IMR-90 (cell line): Measurements from ENCODE around the gene GGNBP2. TPM values are rescaled to one million over a fixed set of nuclear protein-coding genes. Genes with fewer than 3 reads are reported as not detected.

Experiments used
- ATAC-seq: fragments of 200-7000 bp; cut with Tn5 transposase; 2 replicates; pipeline ENCODE4 v1.9.1; 2020; ENCODE audit warnings: low read depth, mild to moderate bottlenecking, moderate library complexity
- BruUV-seq: library from RNA; stranded (reverse); fragments of 400-500 nt; replicated peaks from 2 replicates; lab custom pipeline; 2021; lab: Mats Ljungman, UMichigan
- CTCF ChIA-PET: fragments of 300-600 bp; formaldehyde crosslinking; extraction: SDS; loops from one replicate; lab custom pipeline; 2021; ENCODE audit warnings: antibody characterized with exemption; lab: Yijun Ruan, JAX
- POLR2A ChIA-PET: fragments of 300-600 bp; sonication (Branson Sonifier 250); formaldehyde crosslinking; loops from one replicate; lab custom pipeline; 2022; ENCODE audit warnings: antibody characterized with exemption; ENCODE audit not compliant: unreplicated experiment; lab: Charles Lee
- DNase-seq: peaks from one replicate; pipeline ENCODE4 v3.0.0; 2013
- H2AFZ ChIP-seq: replicated peaks from 2 replicates; pipeline ENCODE3; 2013; ENCODE audit warnings: low read length, mild to moderate bottlenecking; ENCODE audit not compliant: poor library complexity
- H2AK5ac ChIP-seq: 2 replicates; pipeline ENCODE4 v1.6.1; 2013; ENCODE audit warnings: low read depth, low read length, inconsistent platforms
- H2AK9ac ChIP-seq: replicated peaks from 2 replicates; pipeline ENCODE3; 2013; ENCODE audit warnings: mild to moderate bottlenecking, low read depth, low read length, moderate library complexity; ENCODE audit not compliant: poor library complexity
- H2BK120ac ChIP-seq: 2 replicates; pipeline ENCODE4 v1.6.1; 2013; ENCODE audit warnings: low read depth, low read length, inconsistent platforms
- H2BK15ac ChIP-seq: 3 replicates; pipeline ENCODE4 v1.6.1; 2013; ENCODE audit warnings: low read depth, low read length, inconsistent platforms
- H2BK20ac ChIP-seq: 2 replicates; pipeline ENCODE4 v1.6.1; 2013; ENCODE audit warnings: low read depth, mild to moderate bottlenecking, inconsistent platforms, low read length, moderate library complexity
- H2BK5ac ChIP-seq: 2 replicates; pipeline ENCODE4 v1.6.1; 2013; ENCODE audit warnings: mild to moderate bottlenecking, low read depth, low read length, inconsistent platforms; ENCODE audit not compliant: poor library complexity, severe bottlenecking
- H3K14ac ChIP-seq: replicated peaks from 2 replicates; pipeline ENCODE4 v1.6.1; 2013; ENCODE audit warnings: low read depth, low read length, inconsistent platforms
- H3K18ac ChIP-seq: 2 replicates; pipeline ENCODE4 v1.6.1; 2013; ENCODE audit warnings: low read depth, low read length, control low read depth
- H3K23ac ChIP-seq: 2 replicates; pipeline ENCODE4 v1.6.1; 2013; ENCODE audit warnings: low read depth, low read length, inconsistent platforms
- H3K27ac ChIP-seq: 2 replicates; pipeline ENCODE4 v1.5.1; 2013; ENCODE audit warnings: mild to moderate bottlenecking, control low read depth, low read length; ENCODE audit not compliant: insufficient read depth
- H3K27me3 ChIP-seq: 2 replicates; pipeline ENCODE4 v1.6.1; 2013; ENCODE audit warnings: low read length; ENCODE audit not compliant: control insufficient read depth, insufficient read depth
- H3K36me3 ChIP-seq: 2 replicates; pipeline ENCODE4 v1.6.1; 2013; ENCODE audit warnings: low read length, mixed read lengths; ENCODE audit not compliant: control insufficient read depth, insufficient read depth
- H3K4ac ChIP-seq: 2 replicates; pipeline ENCODE4 v1.6.1; 2013; ENCODE audit warnings: low read depth, low read length, inconsistent platforms
- H3K4me1 ChIP-seq: 2 replicates; pipeline ENCODE4 v1.6.1; 2013; ENCODE audit warnings: low read length, mixed read lengths; ENCODE audit not compliant: control insufficient read depth, insufficient read depth
- H3K4me2 ChIP-seq: 2 replicates; pipeline ENCODE4 v1.6.1; 2013; ENCODE audit warnings: low read depth, mild to moderate bottlenecking, control low read depth, low read length, moderate library complexity
- H3K4me3 ChIP-seq: 2 replicates; pipeline ENCODE4 v1.5.1; 2013; ENCODE audit warnings: low read depth, mild to moderate bottlenecking, control low read depth, low read length, moderate library complexity; ENCODE audit not compliant: insufficient read depth
- H3K56ac ChIP-seq: 2 replicates; pipeline ENCODE4 v1.6.1; 2013; ENCODE audit warnings: low read length, inconsistent platforms; ENCODE audit not compliant: insufficient read depth; ENCODE audit errors: extremely low read depth
- H3K79me1 ChIP-seq, 2 experiments: 2 replicates each; pipeline ENCODE4 v1.6.1; 2013; ENCODE audit warnings: low read length in 2 of 2, inconsistent platforms in 1 of 2, low read depth in 1 of 2
- H3K9ac ChIP-seq: 2 replicates; pipeline ENCODE4 v1.6.1; 2013; ENCODE audit warnings: low read depth, low read length, control low read depth
- H3K9me1 ChIP-seq: 2 replicates; pipeline ENCODE4 v1.6.1; 2013; ENCODE audit warnings: low read length, inconsistent platforms; ENCODE audit not compliant: insufficient read depth
- H3K9me3 ChIP-seq: 2 replicates; pipeline ENCODE4 v1.6.1; 2013; ENCODE audit warnings: low read length; ENCODE audit not compliant: control insufficient read depth, insufficient read depth
- H4K20me1 ChIP-seq: 2 replicates; pipeline ENCODE4 v1.6.1; 2013; ENCODE audit warnings: low read length, inconsistent platforms; ENCODE audit not compliant: insufficient read depth
- H4K5ac ChIP-seq: 2 replicates; pipeline ENCODE4 v1.6.1; 2013; ENCODE audit warnings: mild to moderate bottlenecking, low read depth, low read length, control low read depth
- H4K8ac ChIP-seq, 2 experiments: 2 replicates each; pipeline ENCODE4 v1.6.1; 2013; ENCODE audit warnings: low read depth in 2 of 2, low read length in 2 of 2, control low read depth in 1 of 2, inconsistent platforms in 1 of 2
- H4K91ac ChIP-seq: 2 replicates; pipeline ENCODE4 v1.6.1; 2013; ENCODE audit warnings: low read depth, low read length, inconsistent platforms; ENCODE audit not compliant: insufficient read depth
- BHLHE40 ChIP-seq: fragments of 150-350 bp; IDR thresholded peaks from 2 replicates; pipeline ENCODE4 v1.6.1; 2016; ENCODE audit warnings: mild to moderate bottlenecking, low read depth, low read length
- CEBPB ChIP-seq: IDR thresholded peaks from 2 replicates; pipeline ENCODE4 v1.6.1; 2012; ENCODE audit warnings: low read depth, low read length, improper control_type of control experiment
- ELK1 ChIP-seq: fragments of 150-350 bp; IDR thresholded peaks from 2 replicates; pipeline ENCODE4 v1.6.1; 2016; ENCODE audit warnings: low read depth, mild to moderate bottlenecking, low read length, moderate library complexity, borderline replicate concordance
- MAZ ChIP-seq: IDR thresholded peaks from 2 replicates; pipeline ENCODE4 v1.6.1; 2012; ENCODE audit warnings: low read depth, mild to moderate bottlenecking, low read length, improper control_type of control experiment, moderate library complexity, borderline replicate concordance
- RAD21 ChIP-seq: IDR thresholded peaks from 2 replicates; pipeline ENCODE4 v1.6.1; 2012; ENCODE audit warnings: low read length, improper control_type of control experiment
- RFX5 ChIP-seq: IDR thresholded peaks from 2 replicates; pipeline ENCODE4 v1.8.0; 2012; ENCODE audit warnings: low read depth, mild to moderate bottlenecking, low read length, moderate library complexity
- SMC3 ChIP-seq: fragments of 150-350 bp; IDR thresholded peaks from 2 replicates; pipeline ENCODE4 v1.6.1; 2016; ENCODE audit warnings: low read depth, mild to moderate bottlenecking, antibody characterized with exemption, low read length, moderate library complexity
- WGBS, 2 experiments: methylation state at CpG; one replicate each; pipeline versions ENCODE4 v1.1.5 to v1.1.7; 2013; ENCODE audit warnings: missing lambda C conversion rate in 2 of 2; ENCODE audit not compliant: insufficient read length in 1 of 2; ENCODE audit errors: extremely low coverage in 2 of 2; 5-methylcytosine and 5-hydroxymethylcytosine counted together
- dilution Hi-C: fragments of 300-500 bp; cut with HindIII; formaldehyde crosslinking; loops from one replicate; pipeline ENCODE4 v1.14.3; 2018; ENCODE audit warnings: low sequenced_read_pairs; ENCODE audit not compliant: unreplicated experiment
- in situ Hi-C: fragments of 300-500 bp; cut with MboI; formaldehyde crosslinking; loops from 3 replicates; pipeline ENCODE4 v1.14.3; 2019; ENCODE audit warnings: low sequenced_read_pairs, inconsistent platforms, mixed read lengths
- intact Hi-C: fragments of 100-400 bp; cut with micrococcal nuclease; formaldehyde crosslinking; loops from 2 replicates; pipeline ENCODE4 v1.10.0; 2022
- polyA plus RNA-seq, 3 experiments: library from polyadenylated mRNA; depleted of rRNA; stranded (reverse); fragments of >200 nt; gene quantifications; 2 replicates each; pipeline ENCODE4 v1.2.3, GENCODE V29; 2012; ENCODE audit warnings: low replicate concordance in 1 of 3
- total RNA-seq: library from RNA; depleted of rRNA; stranded (reverse); fragments of >200 nt; gene quantifications from 2 replicates; pipeline ENCODE4 v1.2.3, GENCODE V29; 2012

Gene GGNBP2
- total and polyA plus RNA-seq, 2 of the 4 experiments (the other 2 are of a cell fraction) = 40.7 to 56.2 TPM

GRCh38 chr17:36575028-36575427 is 30.3 kb downstream of the GGNBP2 start:
- H2BK20ac ChIP-seq = no peak overlapping the region
- H3K9me3 ChIP-seq = no peaks in the 10 kb centered on the region
- peaks cover 7% of the 10 kb centered on the region for H3K9me1 ChIP-seq
- no peak overlapping the region for H3K4ac ChIP-seq
- H3K27me3 ChIP-seq = no peaks in the 10 kb centered on the region
- DNase-seq (no peak), ATAC-seq (no peak)
- no peak overlapping the region for H3K4me3 ChIP-seq
- POLR2A ChIA-PET = no interaction called here
- peaks cover 40% of the 10 kb centered on the region for H3K36me3 ChIP-seq
- H3K23ac ChIP-seq = no peak overlapping the region
- H3K18ac ChIP-seq = no peak overlapping the region
- no peak overlapping the region for H4K91ac ChIP-seq
- CTCF ChIA-PET = no interaction called here
- H4K8ac ChIP-seq = no peak overlapping the region
- H3K4me1 ChIP-seq = no peaks in the 10 kb centered on the region
- no peak overlapping the region for H2BK15ac ChIP-seq
- no TSS peak for BruUV-seq
- no peak overlapping the region for H3K14ac ChIP-seq
- no peak overlapping the region for H3K4me2 ChIP-seq
- intact Hi-C loops = no loop called here
- H3K9ac ChIP-seq = no peak overlapping the region
- H4K5ac ChIP-seq = no peak overlapping the region
- no peak overlapping the region for H3K56ac ChIP-seq
- in situ Hi-C loops = no loop called here
- H3K27ac ChIP-seq = no peak overlapping the region
- no peak for TF ChIP-seq BHLHE40
- TF ChIP-seq RFX5 = no peak
- TF ChIP-seq RAD21 = no peak
- no peak for TF ChIP-seq CEBPB
- TF ChIP-seq SMC3 = no peak
- no peak for TF ChIP-seq ELK1
- no peak for TF ChIP-seq MAZ
- no peak overlapping the region for H2AK9ac ChIP-seq
- dilution Hi-C loops = no loop called here
- H2BK5ac ChIP-seq = no peak overlapping the region
- WGBS, 2 experiments = 100% methylated on average over 1 of the region's 12 CpGs; no CpG with 5 or more reads in 1 of the 2 experiments
- peaks cover 53% of the 10 kb centered on the region for H4K20me1 ChIP-seq
- no peak overlapping the region for H2AFZ ChIP-seq
- no peak overlapping the region for H2AK5ac ChIP-seq
- H2BK120ac ChIP-seq = no peak overlapping the region
- H3K79me1 ChIP-seq = peaks cover 17 to 57% of the 10 kb centered on the region in 2 experiments
